Activated CD4-positive, CD25-positive, alpha-beta regulatory T cell treated with anti-CD3 and anti-CD28 coated beads, Interleukin-2, amount 50 U/mL, for 16 hours (primary cell): ENCODE results near the gene SP140L.
"Not testable (repeated sequence)": the region's sequence is repeated elsewhere in the genome, so short reads cannot be mapped to it uniquely, and the experiment has no call there.

Experiments
- DNase-seq: peaks from one replicate; pipeline ENCODE4 v3.0.0-alpha.2; 2020; ENCODE audit warnings: low read depth, low spot score

SP140L gene

DNA sequence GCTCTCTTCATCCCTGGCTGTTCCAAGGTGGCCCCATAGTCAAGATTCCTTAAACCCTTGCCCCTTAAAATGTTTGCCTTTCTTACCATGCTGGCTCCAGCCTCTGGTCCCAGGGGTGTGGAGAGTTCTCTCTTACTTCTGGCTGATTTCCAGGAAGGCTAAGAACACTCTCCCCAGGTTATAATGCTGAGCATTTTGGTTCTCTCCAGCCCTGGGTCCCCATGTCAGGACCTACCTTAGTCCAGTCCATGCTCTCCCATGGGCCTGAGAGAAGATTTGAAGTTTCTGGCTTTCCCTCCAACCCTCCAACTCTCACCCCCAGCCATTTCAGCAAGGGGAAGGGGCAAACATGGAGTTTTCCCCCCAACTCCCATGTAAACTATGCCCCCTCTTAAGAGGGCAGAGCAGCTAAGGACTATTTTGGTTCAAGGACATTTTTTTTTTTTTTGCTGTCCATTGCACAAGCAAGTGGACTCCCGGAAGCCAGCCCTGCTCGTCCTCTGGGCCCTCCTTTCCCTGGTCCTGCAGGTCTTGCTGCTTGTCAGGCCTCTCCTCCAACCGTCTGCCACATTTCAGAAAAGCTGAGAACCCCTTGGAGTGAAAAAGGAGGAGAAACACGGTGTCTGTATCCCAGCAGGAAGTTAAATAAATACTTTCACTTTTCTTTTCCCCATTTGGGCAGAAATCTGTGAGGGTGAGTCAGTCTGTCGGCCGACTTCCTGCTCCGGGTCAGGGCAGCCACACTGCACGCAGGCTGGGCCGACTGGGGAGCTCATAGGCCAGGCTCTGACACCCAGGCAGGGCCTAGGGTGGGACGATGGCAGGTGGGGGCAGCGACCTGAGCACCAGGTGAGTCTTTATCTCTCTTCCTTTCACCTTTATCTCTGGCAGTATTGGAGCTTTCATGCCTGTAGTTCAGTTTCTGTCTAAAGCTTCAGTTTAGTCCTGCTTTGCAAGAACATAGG lies at the start of gene SP140L:
SP140L (plus strand) TSS at position 741 of the 965 bp plus-strand sequence; CDS start at position 818, 77 bp downstream.
- DNase-seq = peak; percentile 57

DNA sequence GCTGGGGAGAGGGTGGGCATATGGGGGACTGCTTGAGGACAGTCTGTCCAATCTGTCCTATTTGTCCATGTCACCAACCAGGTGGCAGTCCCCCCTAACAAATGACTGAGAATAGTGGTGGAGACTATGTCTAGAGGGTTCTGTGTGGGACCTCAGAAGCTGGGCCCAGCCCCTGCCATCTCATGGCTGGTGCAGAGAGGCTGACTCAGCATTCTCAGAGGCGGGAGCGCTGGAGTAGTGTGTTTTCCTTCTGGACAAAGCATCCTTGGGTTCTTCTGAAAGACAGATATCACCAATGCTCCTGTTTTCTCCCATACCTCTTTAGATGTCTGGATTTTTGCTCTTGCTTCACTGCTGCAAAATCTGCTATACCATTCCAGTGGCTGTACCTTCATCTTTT lies 44.1 kb upstream of the SP140L start:
- DNase-seq = no peak

DNA sequence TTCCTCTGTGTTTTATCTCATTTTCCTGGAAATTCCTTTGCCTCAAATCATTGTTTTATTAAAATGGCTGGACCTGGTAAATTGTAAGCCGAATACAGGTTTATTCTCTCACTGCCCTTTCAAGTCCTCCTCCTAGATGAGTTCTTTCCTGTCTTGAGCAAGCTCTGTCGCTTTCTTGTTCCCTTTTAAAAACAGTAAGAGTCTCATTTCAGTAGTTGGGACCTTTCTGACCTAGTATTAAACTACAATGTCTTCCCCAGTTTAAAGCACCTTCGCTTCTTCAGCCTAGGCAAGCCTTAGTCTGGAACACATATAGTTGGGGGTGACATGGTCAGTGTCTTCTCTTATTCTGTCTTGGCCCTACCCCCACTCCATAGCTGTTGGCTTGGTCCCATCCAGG lies 40.9 kb upstream of the SP140L start:
- no peak for DNase-seq

DNA sequence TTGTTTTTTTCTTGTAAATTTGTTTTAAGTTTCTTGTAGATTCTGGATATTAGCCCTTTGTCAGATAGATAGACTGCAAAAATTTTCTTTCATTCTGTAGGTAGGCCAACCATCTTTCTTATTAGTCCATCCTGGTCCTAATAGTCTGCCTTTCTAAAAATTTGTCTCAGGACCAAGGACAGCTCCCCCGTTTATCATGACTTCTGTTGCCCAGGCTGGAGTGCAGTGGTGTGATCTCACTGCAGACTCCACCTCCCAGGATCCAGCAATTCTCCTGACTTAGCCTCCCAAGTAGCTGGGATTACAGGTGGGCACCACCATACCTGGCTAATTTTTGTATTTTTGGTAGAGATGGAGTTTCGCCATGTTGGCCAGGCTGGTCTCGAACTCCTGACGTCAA lies 37.7 kb upstream of the SP140L start:
- DNase-seq = not testable (repeated sequence)

DNA sequence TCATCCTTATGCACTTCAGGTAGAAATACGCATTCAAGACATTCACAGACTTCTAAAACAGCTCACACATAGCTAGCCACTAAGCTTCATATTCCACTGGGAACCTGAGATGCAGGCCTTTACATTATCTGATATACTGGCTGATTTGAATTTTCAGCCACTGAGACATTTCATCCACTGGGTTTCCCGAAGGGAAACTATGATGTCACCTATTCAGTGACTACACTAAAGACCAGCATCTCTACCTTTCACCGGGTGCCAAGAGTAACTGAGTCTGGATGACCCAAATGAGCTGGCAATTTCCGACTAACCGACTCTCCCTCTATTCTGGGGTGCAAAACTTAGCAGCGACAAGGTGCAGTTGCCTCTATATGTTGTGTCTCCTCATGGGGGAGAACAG lies 31.8 kb upstream of the SP140L start:
- no peak for DNase-seq

DNA sequence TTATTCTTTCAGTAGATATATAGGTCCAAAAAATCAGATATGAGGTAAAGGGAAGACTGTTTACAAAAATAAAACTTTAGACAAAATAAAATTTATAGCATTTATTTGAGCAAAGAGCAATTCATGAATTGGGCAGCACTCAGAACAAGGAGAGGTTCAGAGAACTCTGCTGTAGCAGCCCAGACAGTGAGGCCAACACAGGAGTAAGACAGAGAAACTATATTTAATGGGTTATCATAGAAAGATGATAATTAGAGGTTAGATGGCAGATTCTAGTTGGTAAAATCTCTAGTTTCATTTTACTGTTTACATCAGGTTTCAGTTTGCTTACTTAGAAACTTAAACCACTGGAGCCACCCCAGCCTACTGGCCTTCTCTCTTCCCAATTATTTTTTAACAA lies 30.1 kb upstream of the SP140L start:
- no peak for DNase-seq

DNA sequence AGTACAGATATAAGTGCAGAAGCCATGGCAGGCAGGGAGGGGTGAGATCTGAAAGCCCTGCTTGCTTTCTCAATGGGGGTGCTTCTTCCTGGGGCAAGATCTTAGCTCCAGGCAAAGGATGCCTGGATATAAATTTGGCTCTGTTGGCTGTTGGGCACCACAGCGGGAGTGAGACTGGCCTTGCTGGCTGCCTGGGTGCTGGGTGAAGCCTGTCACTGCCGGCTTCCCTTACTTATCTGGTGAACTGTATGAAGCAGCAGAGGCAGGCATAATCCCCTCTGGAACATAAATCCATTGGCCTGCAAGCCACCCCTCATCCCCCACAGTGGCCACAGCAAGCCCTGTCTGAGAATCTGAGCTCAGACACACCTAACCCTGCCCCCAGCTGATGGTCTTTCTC lies 27.4 kb upstream of the SP140L start:
- no peak for DNase-seq

DNA sequence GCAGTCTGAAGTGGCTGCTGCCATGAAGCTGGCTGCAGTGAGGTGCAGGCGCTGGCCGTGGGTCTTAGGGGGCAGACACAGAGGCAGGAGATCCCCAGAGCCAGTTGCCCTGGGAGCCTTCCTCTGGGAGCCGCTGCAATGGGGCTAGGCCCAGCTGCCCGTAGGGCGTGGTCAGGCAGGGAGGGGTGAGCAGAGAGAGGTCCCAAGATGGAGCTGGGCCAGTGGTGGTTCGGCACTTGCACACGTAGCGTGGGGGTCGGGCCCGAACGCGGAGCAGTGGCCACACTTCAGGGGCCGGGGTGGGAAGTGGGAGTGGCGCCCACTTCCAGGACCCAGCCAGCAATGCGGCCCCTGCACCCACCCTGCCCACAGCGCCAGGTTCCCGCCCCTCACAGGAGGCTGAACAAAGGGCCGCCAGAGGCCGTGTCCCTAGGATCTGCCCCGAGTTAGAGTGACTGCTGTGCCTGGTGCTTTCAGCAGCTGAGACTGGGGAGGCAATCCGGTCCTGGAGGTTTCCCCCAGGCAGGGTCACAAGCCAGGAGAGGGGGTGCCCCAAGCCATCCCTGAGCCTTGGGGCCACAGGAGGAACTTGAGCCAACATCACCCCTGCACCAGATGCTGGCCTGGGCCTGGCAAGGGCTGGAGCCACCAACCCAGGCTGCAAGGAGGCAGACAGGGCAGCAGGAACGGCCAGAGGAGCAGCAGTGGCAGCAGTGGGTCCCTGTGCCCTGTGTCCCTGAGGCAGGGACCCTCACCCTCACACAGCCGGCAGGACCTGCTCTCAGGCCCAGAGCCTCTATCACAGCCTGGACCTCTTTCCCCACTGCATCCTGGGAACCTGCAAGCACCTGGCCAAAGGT lies 21.3 kb upstream of the SP140L start:
- DNase-seq = no peak

DNA sequence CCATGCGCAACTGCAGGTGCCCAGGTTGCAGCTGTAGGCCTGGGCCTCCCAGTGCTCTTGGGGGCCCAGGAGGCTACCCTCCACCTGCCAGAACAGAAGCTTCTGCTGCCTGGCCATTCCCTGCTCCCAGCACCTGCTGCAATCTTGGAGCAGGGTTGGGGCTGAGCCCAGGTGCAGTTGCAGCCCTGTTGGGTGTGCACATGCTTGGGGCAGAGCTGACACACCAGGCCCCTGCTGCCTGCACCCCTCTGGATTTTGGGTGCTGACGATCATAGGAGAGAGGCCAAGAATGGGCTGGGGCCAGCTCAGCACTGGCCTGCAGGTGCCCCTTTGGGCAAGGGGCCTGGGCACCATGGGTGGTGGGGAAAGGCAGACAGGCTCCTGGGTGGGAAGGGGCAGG lies 20.5 kb upstream of the SP140L start:
- no peak for DNase-seq

DNA sequence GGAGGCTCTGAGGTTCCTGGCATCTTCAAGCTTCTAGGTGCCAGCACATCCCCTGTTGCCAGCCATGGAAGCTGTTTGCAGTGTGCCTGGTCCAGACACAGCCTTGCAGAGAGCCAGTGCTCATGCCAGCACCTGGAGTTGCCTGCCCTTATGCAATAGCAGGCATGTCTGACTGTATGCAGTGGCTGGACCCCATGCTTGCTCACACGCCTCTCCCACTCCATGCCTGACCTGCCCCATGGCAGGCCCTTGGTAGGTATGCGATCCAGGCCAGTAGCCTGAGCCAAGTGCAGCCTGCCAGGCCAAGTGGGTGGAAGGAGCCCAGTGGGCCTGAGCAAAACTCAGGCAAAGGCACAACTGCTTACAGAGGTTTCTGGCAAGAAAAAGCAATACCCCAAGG lies 19.5 kb upstream of the SP140L start:
- DNase-seq = no peak

DNA sequence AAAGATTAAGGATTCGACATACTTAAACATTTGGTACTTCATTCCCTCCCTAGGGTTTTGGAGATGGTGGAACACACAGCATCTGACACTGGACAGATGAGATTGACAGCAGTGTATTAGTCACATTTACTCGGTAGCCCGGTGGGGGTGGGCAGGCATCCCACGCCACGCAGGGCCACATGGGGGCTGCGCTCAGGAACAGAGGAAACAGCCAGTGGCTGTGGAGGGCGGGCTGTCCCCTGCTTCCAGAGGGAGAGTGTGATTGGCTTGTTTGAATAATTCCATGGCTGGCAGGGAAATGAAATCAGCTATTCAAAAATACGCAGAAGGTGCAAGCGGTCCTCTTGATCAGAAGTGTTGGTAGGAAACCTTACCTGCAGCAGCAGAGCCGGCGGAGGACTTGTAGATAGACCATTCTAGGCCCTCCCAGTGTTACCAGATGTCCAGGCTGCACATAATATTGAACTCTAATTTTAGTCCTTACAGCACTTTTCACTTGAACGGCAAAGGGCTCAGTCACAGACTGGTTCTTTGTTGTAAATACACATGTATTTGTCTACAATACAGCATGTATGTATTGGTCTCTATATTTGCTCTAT lies 18.5 kb upstream of the SP140L start:
- no peak for DNase-seq

DNA sequence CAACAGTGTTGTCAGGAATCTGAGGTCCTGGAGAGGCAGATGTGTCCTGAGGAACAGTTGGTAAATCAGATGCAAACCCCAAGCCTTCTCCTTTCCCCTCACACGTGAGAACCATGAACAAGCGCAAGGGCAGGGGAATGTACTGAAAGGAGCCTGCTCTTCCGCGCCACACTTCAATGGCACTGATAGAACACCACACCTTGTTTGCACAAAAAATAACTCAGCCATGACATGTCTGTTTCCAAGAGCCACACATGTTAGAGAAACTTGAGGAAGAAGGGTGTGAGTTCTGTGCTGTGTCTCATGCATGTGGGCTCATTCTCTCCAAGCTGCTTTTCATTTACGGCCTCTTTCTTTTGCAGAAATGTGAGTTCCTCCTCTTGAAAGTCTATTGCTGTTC lies 16.2 kb upstream of the SP140L start:
- not testable (repeated sequence) for DNase-seq

DNA sequence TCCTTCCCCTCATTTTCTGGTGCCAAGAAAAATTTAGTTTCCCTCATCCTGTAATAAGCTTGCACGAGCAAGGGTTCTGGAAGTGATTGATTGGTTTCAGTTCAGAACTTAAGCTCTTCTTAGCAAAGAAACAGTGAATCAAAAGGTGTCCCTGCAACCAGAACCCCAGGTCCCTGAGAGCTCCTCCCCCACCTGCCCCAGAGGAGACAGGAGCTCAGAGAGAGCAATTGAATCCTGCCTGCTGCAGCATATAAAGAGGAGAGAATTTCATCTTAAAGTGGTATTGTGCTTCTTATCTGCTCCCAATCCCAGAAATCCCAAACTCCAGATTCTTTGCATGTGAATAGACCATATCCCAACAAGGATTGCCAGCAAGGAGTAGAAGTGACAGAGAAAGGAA lies 15.4 kb upstream of the SP140L start:
- DNase-seq = not testable (repeated sequence)

DNA sequence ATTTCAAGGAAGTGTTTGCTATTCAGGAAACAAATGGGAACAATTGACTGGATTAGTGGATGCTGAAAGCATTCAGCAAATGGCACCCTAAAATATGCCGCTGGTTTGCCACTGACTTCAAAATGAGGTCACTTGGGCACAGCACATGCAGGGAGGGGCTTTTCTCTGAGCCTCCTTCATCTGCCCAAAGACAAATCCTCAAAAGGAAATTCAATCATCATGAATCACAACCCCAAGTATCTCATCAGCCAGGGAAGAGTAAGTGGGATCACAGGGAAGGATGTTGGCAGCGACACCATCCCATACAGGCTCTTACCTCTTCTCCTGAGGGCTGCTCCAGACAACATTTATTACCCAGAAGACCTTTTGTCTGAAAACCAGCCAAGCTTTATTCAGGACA lies 14.4 kb upstream of the SP140L start:
- DNase-seq = no peak

DNA sequence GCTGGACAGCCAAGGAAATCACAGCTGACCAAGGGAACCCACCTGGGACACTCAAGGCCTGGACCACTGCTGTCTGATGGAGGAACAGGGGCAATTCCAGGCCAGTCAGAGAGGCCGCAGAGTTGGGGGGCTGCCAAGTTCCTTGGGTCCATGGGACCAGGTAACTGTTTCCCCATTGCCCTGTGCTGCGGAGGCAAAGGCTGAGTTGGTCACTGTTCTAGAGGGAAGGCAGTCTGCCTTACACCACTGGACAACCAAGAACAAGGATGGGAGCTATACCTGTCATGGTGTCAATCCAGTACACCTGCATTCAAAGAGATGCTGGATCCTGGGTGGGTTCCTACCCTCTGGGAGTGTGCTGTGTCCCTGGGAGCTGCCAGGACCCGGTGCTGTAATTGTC lies 9.6 kb upstream of the SP140L start:
- no peak for DNase-seq

DNA sequence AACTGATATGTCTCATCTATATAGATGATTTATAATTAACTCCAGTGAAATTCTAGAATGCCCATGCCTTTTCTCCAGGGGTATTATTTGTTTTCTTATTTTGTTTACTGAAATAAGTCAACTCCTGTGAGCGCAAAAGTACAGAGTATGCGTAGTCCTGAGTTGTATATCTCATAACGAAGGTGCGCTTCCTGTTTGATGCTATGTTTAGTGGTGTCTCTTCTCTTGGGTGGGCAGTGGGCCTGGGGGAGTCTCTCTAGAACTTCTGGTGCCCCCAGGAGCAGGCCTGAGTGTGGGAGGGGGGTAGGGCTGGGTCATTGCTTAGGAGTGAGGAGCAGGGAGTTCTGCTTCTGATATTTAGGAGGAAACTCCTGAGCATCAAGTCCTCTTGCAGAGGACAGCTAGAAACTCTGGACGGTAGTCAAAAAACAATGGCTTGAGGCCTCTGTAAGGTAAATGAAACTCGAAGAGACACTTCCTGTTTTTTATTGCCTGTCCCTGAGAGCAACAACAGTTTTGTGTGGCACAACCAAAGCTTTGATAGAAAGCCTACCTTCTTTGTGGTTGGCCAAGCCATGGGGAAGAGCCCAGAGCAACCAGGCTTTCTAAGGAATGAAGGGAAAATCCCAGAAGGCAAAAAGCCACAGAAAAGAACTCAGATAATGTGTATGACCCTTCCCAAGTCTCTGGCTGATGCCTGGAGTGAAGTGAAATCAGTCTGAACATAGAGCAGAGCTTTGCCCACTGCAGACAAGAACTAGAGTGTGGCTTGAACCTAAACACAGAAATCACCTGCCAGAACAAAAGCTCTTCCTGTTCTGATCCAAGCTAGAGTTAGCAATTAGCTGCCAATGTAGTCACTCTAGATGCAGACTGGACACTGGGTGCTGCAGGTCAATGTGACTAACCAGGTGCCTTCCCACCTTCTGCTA lies 8.5 kb upstream of the SP140L start:
- DNase-seq = no peak

DNA sequence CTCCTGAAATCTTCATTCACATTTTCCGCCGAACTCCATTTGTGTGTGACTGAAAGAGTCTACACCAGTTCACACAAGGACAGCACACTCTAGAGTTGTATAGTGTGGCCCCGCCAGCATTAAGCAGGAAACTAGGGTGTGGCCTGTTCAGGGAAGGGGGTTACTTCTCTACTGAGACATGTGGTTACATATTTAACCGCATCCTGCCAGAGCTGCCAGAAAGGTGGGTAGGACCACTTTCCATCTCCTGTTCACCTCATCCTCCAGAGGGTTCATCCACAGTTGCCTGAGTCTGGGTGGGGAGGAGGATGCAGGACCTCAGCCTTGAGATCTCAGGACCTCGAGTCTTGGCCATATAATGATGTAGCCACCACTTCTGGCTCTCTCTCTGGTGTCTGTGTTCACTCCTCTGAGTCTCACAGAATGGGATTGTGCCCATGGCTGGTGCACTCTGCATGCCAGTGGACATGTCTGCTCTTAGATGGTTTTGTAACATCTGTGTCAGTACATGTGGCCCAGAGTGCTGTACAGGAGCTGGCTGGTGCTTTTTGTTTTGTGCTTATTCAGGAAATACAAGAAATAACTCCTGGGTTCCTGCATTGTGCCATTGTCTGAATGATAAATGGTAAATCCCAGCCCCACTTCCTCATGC lies 7.7 kb upstream of the SP140L start:
- peak; percentile 48 for DNase-seq

DNA sequence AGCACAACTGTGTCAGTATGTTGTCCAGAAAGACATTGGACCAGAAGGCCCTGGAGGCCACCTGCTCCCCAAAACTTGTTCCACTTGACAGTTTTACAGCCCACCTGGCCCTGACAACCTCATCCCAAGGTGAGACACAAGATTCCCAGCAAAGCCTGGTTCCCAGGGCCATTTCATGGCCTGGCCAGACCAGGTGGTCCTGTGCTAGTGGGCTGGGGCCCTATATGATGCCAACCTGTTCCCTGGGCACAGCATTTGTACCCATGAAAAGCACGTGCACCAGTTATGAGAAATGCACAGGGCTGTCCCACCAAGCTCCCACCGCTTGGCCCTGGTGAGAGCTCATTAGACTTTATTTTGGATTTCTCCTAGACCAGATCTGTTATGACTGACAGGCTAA lies 6.0 kb upstream of the SP140L start:
- no peak for DNase-seq

DNA sequence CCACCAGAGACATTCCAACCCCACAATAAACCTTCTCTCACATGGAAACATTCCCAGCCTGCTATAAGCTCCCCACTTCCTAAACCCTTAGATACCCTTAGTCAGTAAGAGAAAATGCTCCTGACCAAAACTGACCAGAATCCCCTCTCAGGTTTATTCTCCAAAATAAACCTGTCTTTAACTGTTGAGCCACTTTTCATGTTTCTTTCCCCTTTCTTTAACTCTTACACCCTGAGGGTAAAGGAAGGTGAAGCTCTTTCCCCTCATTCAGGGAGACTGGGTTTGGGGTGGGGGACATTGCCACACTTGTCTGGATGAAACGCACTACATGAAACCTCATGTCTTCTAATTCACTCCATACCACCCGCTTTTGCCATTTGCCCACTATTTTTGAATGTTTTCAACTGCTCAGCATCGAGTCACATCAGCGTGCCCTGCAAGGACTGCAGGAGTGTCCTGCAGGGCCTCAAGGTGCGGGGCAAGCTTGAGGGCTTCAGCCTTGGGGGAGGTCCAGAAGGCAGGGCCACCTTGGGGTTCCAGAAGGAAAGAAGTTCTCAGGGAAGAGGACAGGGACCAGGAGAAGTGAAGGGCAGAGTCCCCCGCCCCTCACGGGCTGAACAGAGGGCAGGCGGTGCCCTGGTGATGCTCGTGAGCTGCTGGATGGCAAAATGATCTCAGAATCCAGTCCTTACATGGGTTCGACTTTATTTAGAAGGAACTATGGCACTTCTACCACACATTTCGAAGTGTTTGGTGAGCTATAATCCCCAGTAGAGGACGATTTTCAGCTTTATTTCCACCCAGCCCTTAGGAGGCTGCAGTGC lies 4.2 kb upstream of the SP140L start:
- DNase-seq = no peak
